BLaER1 treated with 17β-estradiol and CSF1 and Interleukin-3, amounts not matched to agents 10 nM and 100 nM (cell line): Measurements from ENCODE around the gene SCGB1A1.

Experiments used
- H3K27ac ChIP-seq, 11 experiments: shearing (Covaris generic); formaldehyde crosslinking; 2 replicates each; pipeline ENCODE4 v1.8.1; 2022
- H3K27me3 ChIP-seq, 11 experiments: shearing (Covaris generic); formaldehyde crosslinking; 2 replicates each; pipeline ENCODE4 v1.8.1; 2022
- H3K36me3 ChIP-seq, 11 experiments: shearing (Covaris generic); formaldehyde crosslinking; 2 replicates each; pipeline ENCODE4 v1.8.1; 2022
- H3K4me1 ChIP-seq, 10 experiments: shearing (Covaris generic); formaldehyde crosslinking; 2 replicates each; pipeline ENCODE4 v1.8.1; 2022
- H3K4me2 ChIP-seq, 11 experiments: shearing (Covaris generic); formaldehyde crosslinking; 2 replicates each; pipeline ENCODE4 v1.8.1; 2022
- H3K4me3 ChIP-seq, 10 experiments: shearing (Covaris generic); formaldehyde crosslinking; 2 replicates each; pipeline ENCODE4 v1.8.1; 2022
- H3K9ac ChIP-seq, 11 experiments: shearing (Covaris generic); formaldehyde crosslinking; 2 replicates each; pipeline ENCODE4 v1.8.1; 2022
- H3K9me3 ChIP-seq, 11 experiments: shearing (Covaris generic); formaldehyde crosslinking; replicated peaks in 1 of 11; 2 replicates each; pipeline ENCODE4 v1.8.1; 2022
- H4K20me1 ChIP-seq, 11 experiments: shearing (Covaris generic); formaldehyde crosslinking; 2 replicates each; pipeline ENCODE4 v1.8.1; 2022
- Cebpa-rat ChIP-seq, 11 experiments: shearing (Covaris generic); IDR thresholded peaks; 2 replicates each; pipeline ENCODE4 v1.8.1; 2022

Gene SCGB1A1

DNA sequence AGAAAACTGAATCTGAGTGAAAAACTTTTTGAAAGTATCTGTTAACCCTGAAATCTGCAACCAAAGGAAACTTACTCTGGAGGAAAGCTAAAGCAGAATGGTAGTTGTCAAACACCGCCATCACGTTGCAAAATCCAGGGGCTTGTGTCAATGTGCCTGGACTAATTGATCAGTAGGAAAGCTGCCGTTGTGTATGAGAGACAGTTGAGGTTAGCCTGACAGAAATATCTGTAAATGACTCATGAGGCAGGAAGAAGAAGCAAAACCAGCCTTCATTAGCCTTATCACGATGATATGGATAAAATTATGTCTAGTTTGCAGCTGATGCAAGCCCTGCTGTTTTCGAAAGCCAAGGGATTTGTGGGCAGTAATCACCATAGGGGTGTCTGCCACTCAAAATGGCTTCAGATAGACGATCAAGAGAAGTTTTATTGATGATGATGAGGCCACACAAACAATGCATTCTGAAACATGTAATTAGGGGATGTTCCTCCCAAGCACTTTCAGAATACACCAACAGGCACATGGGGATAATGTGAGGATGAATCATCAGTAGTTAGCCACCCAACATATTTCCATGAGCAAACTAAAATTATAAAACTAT lies 8.9 kb downstream of the SCGB1A1 start:
- H3K36me3 ChIP-seq, result no peaks in the 10 kb centered on the region
- peaks cover 25 to 99% (median 85%) of the 10 kb centered on the region in 10 experiments for H3K4me1 ChIP-seq
- H3K4me2 ChIP-seq, result peak overlapping the region; percentile 6 to 97 (median 78); a peak in 21 of 22 replicates
- peak overlapping the region; percentile 20 to 79 (median 69); a peak in 19 of 22 replicates for H3K9ac ChIP-seq
- H3K4me3 ChIP-seq, result peak overlapping the region in 1 of 10 experiments; percentile 68; a peak in 3 of 20 replicates
- no peaks in the 10 kb centered on the region for H3K27me3 ChIP-seq
- TF ChIP-seq Cebpa-rat (IDR thresholded peaks at IDR 0.05), result peak in 7 of 11 experiments; percentile 31 to 85 (median 55); a peak in 9 of 22 replicates
- H3K9me3 ChIP-seq, result no peaks in the 10 kb centered on the region
- peak overlapping the region; percentile 62 to 93 (median 84) for H3K27ac ChIP-seq
- no peaks in the 10 kb centered on the region for H4K20me1 ChIP-seq

DNA sequence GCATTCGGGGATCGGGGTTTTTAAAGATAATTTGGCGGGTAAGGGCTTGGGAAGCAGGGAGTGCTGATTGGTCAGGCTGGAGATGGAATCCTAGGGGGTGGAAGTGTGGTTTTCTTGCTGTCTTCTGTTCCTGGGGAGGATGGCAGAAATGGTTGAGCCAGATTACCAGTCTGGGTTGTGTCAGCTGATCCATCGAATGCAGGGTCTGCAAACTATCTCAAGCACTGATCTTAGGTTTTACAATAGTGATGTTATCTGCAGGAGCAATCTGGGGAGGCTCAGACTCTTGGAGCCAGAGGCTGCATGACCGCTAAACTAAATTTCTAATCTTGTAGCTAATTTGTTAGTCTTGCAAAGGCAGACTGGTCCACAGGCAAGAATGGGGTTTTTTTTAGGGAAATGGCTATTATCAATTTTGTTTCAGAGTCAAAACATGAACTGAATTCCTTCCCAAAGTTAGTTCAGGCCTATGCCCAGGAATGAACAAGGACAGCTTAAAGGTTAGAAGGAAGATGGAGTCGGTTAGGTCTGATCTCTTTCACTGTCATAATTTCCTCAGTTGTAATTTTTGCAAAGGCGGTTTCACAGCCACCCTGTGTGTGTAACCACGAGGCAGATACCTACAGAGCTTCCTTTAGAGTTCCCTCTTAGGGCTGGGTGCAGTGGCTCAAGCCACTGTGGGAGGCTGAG lies 10.2 kb downstream of the SCGB1A1 start:
- Histone ChIP-seq H3K4me2 (peak overlapping the region in 8 of 11 experiments; percentile 45 to 97 (median 86); a peak in 14 of 22 replicates), H3K27me3 (no peaks in the 10 kb centered on the region), H3K27ac (peak overlapping the region; percentile 62 to 93 (median 84); a peak in 19 of 22 replicates), H3K4me3 (no peak overlapping the region; a peak in 1 of 20 replicates), H3K36me3 (no peaks in the 10 kb centered on the region), H4K20me1 (no peaks in the 10 kb centered on the region), H3K9ac (peak overlapping the region in 6 of 11 experiments; percentile 57 to 79 (median 77); a peak in 9 of 22 replicates), H3K4me1 (peaks cover 38 to 99% (median 92%) of the 10 kb centered on the region in 10 experiments), H3K9me3 (no peaks in the 10 kb centered on the region)
- no peak for TF ChIP-seq Cebpa-rat (IDR thresholded peaks at IDR 0.05)

DNA sequence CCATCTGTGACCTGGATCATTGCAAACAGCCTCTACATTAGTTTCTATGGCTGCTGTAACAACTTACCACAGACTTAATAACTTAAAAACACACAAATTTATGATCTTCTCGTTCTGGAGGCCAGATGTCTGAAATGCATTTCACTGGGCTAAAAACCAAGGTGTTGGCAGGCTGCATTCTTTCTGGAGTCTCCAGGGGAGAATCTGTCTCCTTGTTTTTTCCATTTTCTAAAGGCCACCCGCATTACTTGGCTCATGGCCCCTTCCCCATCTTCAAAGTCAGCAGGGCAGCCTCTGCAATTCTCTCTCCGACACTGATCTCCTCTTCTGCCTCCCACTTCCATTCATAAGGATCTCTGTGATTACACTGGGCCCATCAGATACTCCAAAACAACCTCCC lies 11.6 kb downstream of the SCGB1A1 start:
- Histone ChIP-seq H3K36me3 (no peaks in the 10 kb centered on the region), H3K4me2 (peak overlapping the region in 9 of 11 experiments; percentile 16 to 97 (median 84); a peak in 18 of 22 replicates), H3K9me3 (no peaks in the 10 kb centered on the region), H3K27me3 (no peaks in the 10 kb centered on the region), H3K4me1 (peaks cover 41 to 100% (median 97%) of the 10 kb centered on the region in 10 experiments), H3K9ac (peak overlapping the region in 2 of 11 experiments; percentile 53 to 54; a peak in 4 of 22 replicates), H3K4me3 (peak overlapping the region in 1 of 10 experiments; percentile 9; a peak in 1 of 20 replicates), H4K20me1 (no peaks in the 10 kb centered on the region), H3K27ac (peak overlapping the region in 7 of 11 experiments; percentile 4 to 93 (median 91); a peak in 11 of 22 replicates)
- TF ChIP-seq Cebpa-rat (IDR thresholded peaks at IDR 0.05), result no peak

DNA sequence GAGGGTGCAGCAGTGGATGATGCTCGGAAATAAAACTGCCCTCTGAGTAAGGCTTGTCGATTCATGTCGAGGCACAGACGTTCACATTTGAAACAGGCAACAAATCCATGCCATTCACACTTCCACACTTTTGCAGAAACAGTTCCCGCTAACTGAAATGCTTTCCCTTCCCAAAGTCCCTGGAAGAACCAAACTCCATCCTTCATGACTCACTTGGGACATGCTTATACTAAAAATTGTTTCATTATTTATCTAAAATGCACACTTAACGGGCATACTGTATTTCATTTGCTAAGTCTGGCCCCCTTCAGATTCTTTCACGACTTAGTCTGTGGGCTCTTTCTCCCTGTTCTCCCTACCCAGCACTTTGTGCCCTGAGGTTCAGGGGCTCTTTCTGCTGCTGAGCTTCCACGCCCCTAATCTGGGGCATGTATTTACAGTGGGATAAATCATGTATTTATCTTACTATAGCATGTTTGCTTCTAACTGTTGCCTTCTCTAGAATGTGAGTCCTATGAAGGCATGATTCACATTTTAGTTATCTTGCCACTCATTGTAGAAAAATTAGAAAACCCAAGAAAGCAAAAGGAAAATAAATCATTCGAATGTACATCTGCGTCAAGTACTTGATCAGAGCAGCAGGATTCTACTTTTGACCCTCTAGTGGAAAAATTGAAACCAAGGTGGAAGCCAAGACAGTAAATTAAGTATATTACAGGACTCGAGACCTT lies 12.5 kb downstream of the SCGB1A1 start:
- Histone ChIP-seq H3K36me3 (no peaks in the 10 kb centered on the region), H3K27me3 (no peaks in the 10 kb centered on the region), H3K4me1 (peaks cover 39 to 100% (median 93%) of the 10 kb centered on the region in 10 experiments), H3K27ac (peak overlapping the region in 5 of 11 experiments; percentile 34 to 93 (median 93); a peak in 9 of 22 replicates), H4K20me1 (no peaks in the 10 kb centered on the region), H3K9me3 (no peaks in the 10 kb centered on the region), H3K4me2 (peak overlapping the region in 9 of 11 experiments; percentile 16 to 97 (median 84); a peak in 17 of 22 replicates), H3K4me3 (no peak overlapping the region), H3K9ac (peak overlapping the region in 2 of 11 experiments; percentile 53 to 54; a peak in 2 of 22 replicates)
- TF ChIP-seq Cebpa-rat (IDR thresholded peaks at IDR 0.05), result no peak

DNA sequence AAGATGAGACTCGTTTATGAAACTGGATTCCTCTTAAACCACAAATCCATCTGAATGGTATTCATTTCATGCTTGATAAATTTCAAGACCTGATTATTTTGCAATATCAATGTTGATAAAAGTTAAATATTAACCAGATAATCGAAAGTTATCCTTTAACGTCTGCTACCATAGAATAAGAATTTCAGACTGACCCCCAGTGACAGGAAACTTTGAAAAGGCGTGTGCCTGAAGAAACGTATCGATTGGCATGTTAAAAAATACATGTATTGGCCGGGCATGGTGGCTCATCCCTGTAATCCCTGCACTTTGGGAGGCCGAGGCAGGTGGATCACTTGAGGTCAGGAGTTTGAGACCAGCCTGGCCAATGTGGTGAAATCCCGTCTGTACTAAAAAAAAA lies 13.9 kb downstream of the SCGB1A1 start:
- H4K20me1 ChIP-seq, result no peaks in the 10 kb centered on the region
- peak overlapping the region; percentile 5 to 71 (median 41); a peak in 13 of 22 replicates for H3K9ac ChIP-seq
- H3K4me3 ChIP-seq, result peak overlapping the region in 1 of 10 experiments; percentile 1; a peak in 1 of 20 replicates
- H3K4me1 ChIP-seq, result peaks cover 25 to 88% (median 80%) of the 10 kb centered on the region in 10 experiments
- H3K4me2 ChIP-seq, result peak overlapping the region; percentile 65 to 97 (median 75)
- no peaks in the 10 kb centered on the region for H3K36me3 ChIP-seq
- no peak for TF ChIP-seq Cebpa-rat (IDR thresholded peaks at IDR 0.05)
- no peaks in the 10 kb centered on the region for H3K9me3 ChIP-seq
- no peaks in the 10 kb centered on the region for H3K27me3 ChIP-seq
- H3K27ac ChIP-seq, result peak overlapping the region in 9 of 11 experiments; percentile 17 to 93 (median 59); a peak in 13 of 22 replicates

DNA sequence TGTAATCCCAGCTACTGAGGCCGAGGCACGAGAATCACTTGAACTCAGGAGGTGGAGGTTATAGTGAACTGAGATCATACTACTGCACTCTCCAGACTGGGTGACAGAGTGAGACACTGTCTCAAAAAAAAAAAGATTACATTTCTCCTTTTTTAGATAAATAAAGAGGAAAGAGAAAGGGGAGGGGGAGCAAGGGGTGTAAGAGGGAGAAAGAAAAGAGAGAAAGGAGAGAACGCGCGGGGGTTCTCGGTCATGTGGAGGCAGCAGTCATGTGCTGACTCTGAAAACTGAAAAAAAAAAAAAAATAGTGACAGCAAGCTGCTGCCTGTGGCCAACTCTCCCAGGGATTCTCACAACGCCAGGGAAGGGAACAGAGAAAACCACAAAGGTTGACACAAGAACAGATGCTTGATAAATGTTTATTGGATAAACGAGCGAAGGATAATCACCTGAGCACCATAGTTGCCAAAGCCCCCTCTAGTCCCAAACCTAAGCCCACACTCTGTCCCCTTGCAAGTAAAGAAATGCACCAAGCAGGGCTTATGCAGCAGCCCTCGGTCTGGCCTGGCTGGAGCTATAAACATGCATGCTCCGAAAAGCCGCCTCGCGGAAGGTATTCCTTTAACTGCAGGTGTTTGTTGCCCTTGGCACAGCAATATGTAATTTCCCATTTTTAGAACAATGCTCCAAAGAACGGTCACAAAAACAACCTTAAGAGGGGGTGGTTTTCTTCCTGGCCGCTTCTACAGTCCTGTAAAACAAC lies 14.5 kb downstream of the SCGB1A1 start:
- Histone ChIP-seq H4K20me1 (no peaks in the 10 kb centered on the region), H3K9me3 (no peaks in the 10 kb centered on the region), H3K36me3 (no peaks in the 10 kb centered on the region), H3K27ac (peak overlapping the region in 9 of 11 experiments; percentile 17 to 93 (median 59); a peak in 14 of 22 replicates), H3K9ac (peak overlapping the region; percentile 5 to 71 (median 41); a peak in 17 of 22 replicates), H3K4me3 (peak overlapping the region in 5 of 10 experiments; percentile 1 to 52 (median 12); a peak in 6 of 20 replicates), H3K4me2 (peak overlapping the region; percentile 65 to 97 (median 75)), H3K27me3 (no peaks in the 10 kb centered on the region), H3K4me1 (peaks cover 23 to 82% (median 73%) of the 10 kb centered on the region in 10 experiments)
- TF ChIP-seq Cebpa-rat (IDR thresholded peaks at IDR 0.05), result no peak

DNA sequence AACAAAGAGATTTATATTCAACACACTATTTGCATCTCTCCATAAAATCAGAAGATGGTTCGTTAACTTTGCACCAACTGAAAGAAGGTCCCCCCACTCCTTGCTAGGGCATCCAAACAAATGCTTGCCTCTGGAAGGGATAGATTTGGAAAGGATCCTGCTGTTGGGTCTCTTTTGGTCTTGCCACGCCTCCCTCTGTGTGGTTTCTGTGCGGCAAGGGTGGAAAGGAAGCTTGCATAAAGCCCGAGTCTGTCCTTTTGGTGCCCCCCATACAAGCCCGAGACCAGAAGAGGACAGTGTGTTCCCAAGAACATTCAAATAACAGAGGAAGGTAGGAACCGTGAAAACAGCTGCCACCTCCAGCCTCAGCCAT lies 15.1 kb downstream of the SCGB1A1 start:
- H3K4me2 ChIP-seq, result peak overlapping the region; percentile 65 to 97 (median 75)
- H4K20me1 ChIP-seq, result no peaks in the 10 kb centered on the region
- H3K4me1 ChIP-seq, result peaks cover 23 to 80% (median 68%) of the 10 kb centered on the region in 10 experiments
- H3K27ac ChIP-seq, result peak overlapping the region in 9 of 11 experiments; percentile 17 to 93 (median 59); a peak in 16 of 22 replicates
- H3K4me3 ChIP-seq, result peak overlapping the region in 5 of 10 experiments; percentile 1 to 52 (median 12); a peak in 6 of 20 replicates
- H3K9me3 ChIP-seq, result no peaks in the 10 kb centered on the region
- peak overlapping the region in 8 of 11 experiments; percentile 6 to 71 (median 54); a peak in 12 of 22 replicates for H3K9ac ChIP-seq
- TF ChIP-seq Cebpa-rat (IDR thresholded peaks at IDR 0.05), result no peak
- H3K27me3 ChIP-seq, result no peaks in the 10 kb centered on the region
- H3K36me3 ChIP-seq, result no peaks in the 10 kb centered on the region
